ENCODE data around the gene LHPP.

DNA sequence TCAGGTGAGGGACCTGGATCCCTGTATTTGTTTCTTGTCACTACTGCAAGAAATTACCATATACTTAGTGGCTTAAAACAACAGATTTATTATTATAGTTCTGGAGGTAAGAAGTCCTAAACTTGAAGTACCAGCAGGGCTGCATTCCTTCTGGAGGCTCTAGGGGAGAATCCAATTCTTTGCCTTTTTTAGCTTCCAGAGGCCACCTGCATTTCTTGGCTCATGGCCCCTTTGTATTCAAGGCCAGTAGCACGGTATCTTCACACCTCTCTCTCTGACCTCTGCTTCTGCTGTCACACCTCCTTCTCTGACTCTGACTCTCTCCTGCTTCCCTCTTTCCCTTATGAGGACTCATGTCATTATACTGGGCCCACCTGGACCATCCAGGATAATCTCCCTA is 2.2 kb upstream of the LHPP start:
- TF ChIP-seq, protein P1, sequence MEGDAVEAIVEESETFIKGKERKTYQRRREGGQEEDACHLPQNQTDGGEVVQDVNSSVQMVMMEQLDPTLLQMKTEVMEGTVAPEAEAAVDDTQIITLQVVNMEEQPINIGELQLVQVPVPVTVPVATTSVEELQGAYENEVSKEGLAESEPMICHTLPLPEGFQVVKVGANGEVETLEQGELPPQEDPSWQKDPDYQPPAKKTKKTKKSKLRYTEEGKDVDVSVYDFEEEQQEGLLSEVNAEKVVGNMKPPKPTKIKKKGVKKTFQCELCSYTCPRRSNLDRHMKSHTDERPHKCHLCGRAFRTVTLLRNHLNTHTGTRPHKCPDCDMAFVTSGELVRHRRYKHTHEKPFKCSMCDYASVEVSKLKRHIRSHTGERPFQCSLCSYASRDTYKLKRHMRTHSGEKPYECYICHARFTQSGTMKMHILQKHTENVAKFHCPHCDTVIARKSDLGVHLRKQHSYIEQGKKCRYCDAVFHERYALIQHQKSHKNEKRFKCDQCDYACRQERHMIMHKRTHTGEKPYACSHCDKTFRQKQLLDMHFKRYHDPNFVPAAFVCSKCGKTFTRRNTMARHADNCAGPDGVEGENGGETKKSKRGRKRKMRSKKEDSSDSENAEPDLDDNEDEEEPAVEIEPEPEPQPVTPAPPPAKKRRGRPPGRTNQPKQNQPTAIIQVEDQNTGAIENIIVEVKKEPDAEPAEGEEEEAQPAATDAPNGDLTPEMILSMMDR (IDR thresholded peaks at IDR 0.05), result no peak
- TF ChIP-seq POLR2A (IDR thresholded peaks at IDR 0.05), result no peak

All from transverse colon (tissue), 3 donors.